ENCODE measurements around the gene SLC17A8.
"Not testable (repeated sequence)": the region's sequence is repeated elsewhere in the genome, so short reads cannot be mapped to it uniquely, and the experiment has no call there.

SLC17A8 gene

DNA sequence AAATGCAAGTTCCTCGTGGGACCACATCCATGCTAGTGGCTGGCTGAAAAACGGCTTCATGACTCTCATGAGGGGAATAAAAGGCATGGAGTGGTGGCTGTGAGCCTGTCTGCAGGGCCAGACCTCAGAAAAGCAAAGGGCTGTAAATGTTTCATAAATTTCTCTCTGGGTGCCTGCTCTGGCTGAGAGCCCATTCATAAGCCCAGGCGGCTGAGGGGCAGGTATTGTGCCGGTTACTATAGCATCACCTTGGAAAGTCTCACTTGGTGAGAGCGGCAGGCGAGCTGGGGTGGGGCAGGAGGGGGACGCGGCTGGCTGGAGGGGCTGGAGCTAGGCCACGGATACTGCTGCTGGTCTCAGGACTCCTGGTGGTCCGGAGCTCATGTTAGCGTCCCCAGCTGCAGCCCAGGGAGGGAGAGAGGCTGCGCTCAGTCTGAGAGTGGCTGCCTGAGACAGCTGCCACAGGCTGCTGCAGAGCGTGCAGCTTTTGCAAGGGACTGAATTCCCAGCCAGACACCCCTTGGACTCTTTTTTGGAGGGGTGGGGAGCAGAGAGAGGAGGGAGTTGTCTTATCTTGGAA, at the start of gene SLC17A8:
Gene SLC17A8 (plus strand): TSS at position 431 of the 580 bp plus-strand sequence. CDS start 318 bp downstream, outside the sequence.
- no peak within 1 kb of the TSS for H3K4me3 ChIP-seq (ENCODE audit: low read depth, low read length)
- no peak for DNase-seq (ENCODE audit: low read depth)
- TF ChIP-seq, protein P1, sequence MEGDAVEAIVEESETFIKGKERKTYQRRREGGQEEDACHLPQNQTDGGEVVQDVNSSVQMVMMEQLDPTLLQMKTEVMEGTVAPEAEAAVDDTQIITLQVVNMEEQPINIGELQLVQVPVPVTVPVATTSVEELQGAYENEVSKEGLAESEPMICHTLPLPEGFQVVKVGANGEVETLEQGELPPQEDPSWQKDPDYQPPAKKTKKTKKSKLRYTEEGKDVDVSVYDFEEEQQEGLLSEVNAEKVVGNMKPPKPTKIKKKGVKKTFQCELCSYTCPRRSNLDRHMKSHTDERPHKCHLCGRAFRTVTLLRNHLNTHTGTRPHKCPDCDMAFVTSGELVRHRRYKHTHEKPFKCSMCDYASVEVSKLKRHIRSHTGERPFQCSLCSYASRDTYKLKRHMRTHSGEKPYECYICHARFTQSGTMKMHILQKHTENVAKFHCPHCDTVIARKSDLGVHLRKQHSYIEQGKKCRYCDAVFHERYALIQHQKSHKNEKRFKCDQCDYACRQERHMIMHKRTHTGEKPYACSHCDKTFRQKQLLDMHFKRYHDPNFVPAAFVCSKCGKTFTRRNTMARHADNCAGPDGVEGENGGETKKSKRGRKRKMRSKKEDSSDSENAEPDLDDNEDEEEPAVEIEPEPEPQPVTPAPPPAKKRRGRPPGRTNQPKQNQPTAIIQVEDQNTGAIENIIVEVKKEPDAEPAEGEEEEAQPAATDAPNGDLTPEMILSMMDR (IDR thresholded peaks at IDR 0.05; ENCODE audit: control insufficient read depth, extremely low read depth, insufficient read depth) = no peak

- not testable (repeated sequence) for DNase-seq (ENCODE audit: low read depth); H3K4me3 ChIP-seq (ENCODE audit: low read depth, low read length)
Observed at GRCh38 chr12:100308138-100308537, 48.7 kb upstream of the SLC17A8 start.

GRCh38 chr12:100311317-100311716, 45.6 kb upstream of the SLC17A8 start:
- DNase-seq (ENCODE audit: low read depth) = no peak
- no peak overlapping the region for H3K4me3 ChIP-seq (ENCODE audit: low read depth, low read length)
- TF ChIP-seq, protein P1 (IDR thresholded peaks at IDR 0.05; ENCODE audit: control insufficient read depth, extremely low read depth, insufficient read depth) = no peak

- H3K4me3 ChIP-seq (ENCODE audit: low read depth, low read length) = no peak overlapping the region
- no peak for DNase-seq (ENCODE audit: low read depth)
- TF ChIP-seq, protein P1 (IDR thresholded peaks at IDR 0.05; ENCODE audit: control insufficient read depth, extremely low read depth, insufficient read depth) = no peak
Observed at GRCh38 chr12:100317371-100317770, 39.5 kb upstream of the SLC17A8 start.

DNA sequence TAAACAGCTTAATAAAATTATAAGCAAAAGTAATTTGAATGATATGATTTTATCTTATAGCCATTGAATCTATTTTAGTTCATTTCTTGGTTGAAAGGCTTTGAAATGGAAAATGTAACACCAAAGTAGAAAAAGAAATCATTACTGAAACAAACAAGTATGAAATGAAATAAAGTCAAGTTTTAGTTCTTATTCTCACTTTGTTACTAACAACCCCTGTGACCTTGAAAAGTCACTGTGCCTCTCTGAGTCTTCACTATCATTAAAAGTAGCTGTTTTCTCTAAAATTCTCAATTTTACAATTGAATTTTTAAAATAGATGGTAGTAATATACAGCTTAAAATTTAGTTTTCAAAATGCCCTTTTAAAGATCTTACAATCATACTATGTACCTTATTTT, 32.4 kb upstream of the SLC17A8 start:
- TF ChIP-seq, protein P1 (IDR thresholded peaks at IDR 0.05; ENCODE audit: control insufficient read depth, extremely low read depth, insufficient read depth) = no peak
- no peak overlapping the region for H3K4me3 ChIP-seq (ENCODE audit: low read depth, low read length)
- DNase-seq (ENCODE audit: low read depth) = no peak

DNA sequence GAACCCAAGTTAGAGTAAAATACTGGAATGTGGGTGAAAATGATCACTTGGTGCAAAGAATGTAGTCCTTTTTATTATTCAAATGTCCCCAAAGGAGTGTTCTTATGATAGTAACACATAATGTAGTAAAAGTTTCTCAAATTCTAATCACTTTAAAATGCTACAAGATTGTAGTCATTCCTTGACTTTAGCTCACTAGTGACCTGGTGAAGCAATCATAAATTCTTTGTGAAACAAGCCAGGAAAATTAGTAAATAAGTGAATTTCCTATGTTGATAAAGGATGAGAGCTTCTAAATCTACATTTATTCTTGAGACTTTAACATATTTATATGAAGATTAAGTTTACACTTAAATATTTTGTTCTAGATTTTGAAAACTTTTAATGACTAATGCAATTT, 30.7 kb upstream of the SLC17A8 start:
- DNase-seq (ENCODE audit: low read depth) = no peak
- no peak overlapping the region for H3K4me3 ChIP-seq (ENCODE audit: low read depth, low read length)
- TF ChIP-seq, protein P1 (IDR thresholded peaks at IDR 0.05; ENCODE audit: control insufficient read depth, extremely low read depth, insufficient read depth) = no peak

DNA sequence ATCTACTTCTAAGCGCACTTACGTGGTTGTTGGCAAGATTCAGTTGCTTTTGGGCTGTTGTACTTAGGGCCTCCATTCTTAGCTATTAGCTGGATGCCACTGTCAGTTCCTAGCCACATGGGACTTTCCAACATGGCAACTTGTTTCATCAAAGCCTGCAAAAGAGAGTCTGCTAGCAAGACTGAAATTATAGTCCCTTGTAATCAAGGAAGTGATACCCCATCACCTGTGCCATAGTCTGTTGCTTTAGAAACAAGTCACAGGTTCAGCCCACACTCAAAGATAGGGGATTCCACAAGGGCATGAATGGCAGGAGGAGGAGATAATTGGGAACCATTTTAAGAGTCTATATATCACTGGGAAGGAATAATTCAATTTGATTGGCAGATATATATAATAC, 27.1 kb upstream of the SLC17A8 start:
- no peak for DNase-seq (ENCODE audit: low read depth)
- H3K4me3 ChIP-seq (ENCODE audit: low read depth, low read length) = no peak overlapping the region
- TF ChIP-seq, protein P1 (IDR thresholded peaks at IDR 0.05; ENCODE audit: control insufficient read depth, extremely low read depth, insufficient read depth) = no peak

Data from LNCaP clone FGC (cell line).